Measurements from ENCODE around the gene ZCCHC24.

The ZCCHC24 gene

GRCh38 chr10:79463578-79464496, 18.4 kb upstream of the ZCCHC24 start:
- no peak overlapping the region for H3K27ac ChIP-seq

GRCh38 chr10:79460687-79461086, 15.3 kb upstream of the ZCCHC24 start:
- no peak overlapping the region for H3K27ac ChIP-seq

More at GRCh38 chr10:79463578-79464496, 18.4 kb upstream of the ZCCHC24 start:
- TF ChIP-seq CTCF (IDR thresholded peaks at IDR 0.05): no peak
- TF ChIP-seq ZFX (IDR thresholded peaks at IDR 0.05; ENCODE audit: borderline replicate concordance): no peak

GRCh38 chr10:79459243-79459642, 13.8 kb upstream of the ZCCHC24 start:
- TF ChIP-seq CTCF (IDR thresholded peaks at IDR 0.05): no peak
- H3K27ac ChIP-seq: no peak overlapping the region

More at GRCh38 chr10:79460687-79461086, 15.3 kb upstream of the ZCCHC24 start:
- TF ChIP-seq CTCF (IDR thresholded peaks at IDR 0.05) (no peak), ZFX (IDR thresholded peaks at IDR 0.05; ENCODE audit: borderline replicate concordance) (no peak)

GRCh38 chr10:79458483-79458882, 13.1 kb upstream of the ZCCHC24 start:
- TF ChIP-seq ZFX (IDR thresholded peaks at IDR 0.05; ENCODE audit: borderline replicate concordance): no peak
- no peak for TF ChIP-seq CTCF (IDR thresholded peaks at IDR 0.05)

GRCh38 chr10:79457256-79457785, 11.9 kb upstream of the ZCCHC24 start:
- H3K27ac ChIP-seq: no peak overlapping the region
- TF ChIP-seq CTCF (IDR thresholded peaks at IDR 0.05): no peak
- no peak for TF ChIP-seq ZFX (IDR thresholded peaks at IDR 0.05; ENCODE audit: borderline replicate concordance)

More at GRCh38 chr10:79458483-79458882, 13.1 kb upstream of the ZCCHC24 start:
- H3K27ac ChIP-seq: no peak overlapping the region

- no peak overlapping the region for H3K27ac ChIP-seq
Observed at GRCh38 chr10:79454259-79454658, 8.8 kb upstream of the ZCCHC24 start.

GRCh38 chr10:79453392-79453791, 8.0 kb upstream of the ZCCHC24 start:
- no peak for TF ChIP-seq ZFX (IDR thresholded peaks at IDR 0.05; ENCODE audit: borderline replicate concordance)
- TF ChIP-seq CTCF (IDR thresholded peaks at IDR 0.05): no peak
- H3K27ac ChIP-seq: no peak overlapping the region

More at GRCh38 chr10:79454259-79454658, 8.8 kb upstream of the ZCCHC24 start:
- no peak for TF ChIP-seq ZFX (IDR thresholded peaks at IDR 0.05; ENCODE audit: borderline replicate concordance)
